AG04450 (cell line): ENCODE results near the gene NCOR2. TPM values are rescaled to one million over a fixed set of nuclear protein-coding genes. Genes with fewer than 3 reads are reported as not detected.

ENCODE experiments used
- CTCF ChIA-PET: fragments of 300-600, 350-600 bp; formaldehyde crosslinking; extraction: SDS; loops from one replicate; lab custom pipeline; 2022; ENCODE audit warnings: antibody characterized with exemption, inconsistent platforms; lab: Charles Lee
- POLR2A ChIA-PET: fragments of 350-600 bp; formaldehyde crosslinking; extraction: SDS; loops from one replicate; lab custom pipeline; 2021; ENCODE audit warnings: antibody characterized with exemption, inconsistent platforms; lab: Yijun Ruan, JAX
- DNase-seq: peaks from one replicate; pipeline ENCODE4 v3.0.0-alpha.2; 2011; ENCODE audit warnings: low read depth, low spot score
- H3K27ac ChIP-seq: one replicate; pipeline ENCODE4 v1.5.1; 2012; ENCODE audit warnings: low read depth, low read length, control low read depth
- H3K27me3 ChIP-seq: one replicate; pipeline ENCODE4 v1.6.0; 2012; ENCODE audit warnings: low read length; ENCODE audit not compliant: control insufficient read depth, insufficient read depth
- H3K4me3 ChIP-seq: 2 replicates; pipeline ENCODE4 v1.5.1; 2011; ENCODE audit warnings: mild to moderate bottlenecking, low read depth, low read length, control low read depth
- H3K9me3 ChIP-seq: 2 replicates; pipeline ENCODE4 v1.5.1; 2012; ENCODE audit warnings: low read length; ENCODE audit not compliant: control insufficient read depth, insufficient read depth
- polyA plus RNA-seq: library from polyadenylated mRNA; depleted of rRNA; stranded (reverse); fragments of >200 nt; gene quantifications from 2 replicates; pipeline ENCODE4 v1.2.3, GENCODE V29; 2011
- TF ChIP-seq, protein P1 (sequence below): IDR thresholded peaks from 2 replicates; pipeline ENCODE4 v1.5.1; 2011; ENCODE audit warnings: low read depth, low read length, control low read depth, inconsistent platforms

NCOR2 gene
- polyA plus RNA-seq, 1 experiment, result 3.3 TPM

DNA sequence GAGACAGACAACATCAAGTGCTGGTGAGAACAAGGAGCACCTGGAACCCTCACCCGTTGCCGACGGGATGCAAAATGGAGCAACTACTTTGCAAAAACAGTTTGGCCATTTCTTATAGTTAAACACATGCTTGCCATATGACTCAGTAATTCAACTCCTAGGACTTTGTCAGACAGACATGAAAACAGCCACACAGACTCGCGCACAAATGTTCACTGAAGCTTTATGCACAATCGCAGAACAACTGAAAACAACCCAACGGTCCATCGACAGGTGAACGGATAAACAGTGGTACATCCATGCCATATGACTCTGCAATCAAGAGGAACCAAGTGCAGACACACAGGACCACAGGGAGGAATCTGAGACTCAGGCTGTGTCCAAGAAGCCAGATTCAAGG lies 30.8 kb downstream of the NCOR2 start:
- Histone ChIP-seq H3K27ac (no peak overlapping the region), H3K4me3 (no peak overlapping the region), H3K27me3 (no peaks in the 10 kb centered on the region), H3K9me3 (peaks cover 6% of the 10 kb centered on the region)
- DNase-seq, result no peak
- CTCF ChIA-PET, result no interaction called here
- POLR2A ChIA-PET, result no interaction called here
- TF ChIP-seq, protein P1, sequence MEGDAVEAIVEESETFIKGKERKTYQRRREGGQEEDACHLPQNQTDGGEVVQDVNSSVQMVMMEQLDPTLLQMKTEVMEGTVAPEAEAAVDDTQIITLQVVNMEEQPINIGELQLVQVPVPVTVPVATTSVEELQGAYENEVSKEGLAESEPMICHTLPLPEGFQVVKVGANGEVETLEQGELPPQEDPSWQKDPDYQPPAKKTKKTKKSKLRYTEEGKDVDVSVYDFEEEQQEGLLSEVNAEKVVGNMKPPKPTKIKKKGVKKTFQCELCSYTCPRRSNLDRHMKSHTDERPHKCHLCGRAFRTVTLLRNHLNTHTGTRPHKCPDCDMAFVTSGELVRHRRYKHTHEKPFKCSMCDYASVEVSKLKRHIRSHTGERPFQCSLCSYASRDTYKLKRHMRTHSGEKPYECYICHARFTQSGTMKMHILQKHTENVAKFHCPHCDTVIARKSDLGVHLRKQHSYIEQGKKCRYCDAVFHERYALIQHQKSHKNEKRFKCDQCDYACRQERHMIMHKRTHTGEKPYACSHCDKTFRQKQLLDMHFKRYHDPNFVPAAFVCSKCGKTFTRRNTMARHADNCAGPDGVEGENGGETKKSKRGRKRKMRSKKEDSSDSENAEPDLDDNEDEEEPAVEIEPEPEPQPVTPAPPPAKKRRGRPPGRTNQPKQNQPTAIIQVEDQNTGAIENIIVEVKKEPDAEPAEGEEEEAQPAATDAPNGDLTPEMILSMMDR, result no peak

DNA sequence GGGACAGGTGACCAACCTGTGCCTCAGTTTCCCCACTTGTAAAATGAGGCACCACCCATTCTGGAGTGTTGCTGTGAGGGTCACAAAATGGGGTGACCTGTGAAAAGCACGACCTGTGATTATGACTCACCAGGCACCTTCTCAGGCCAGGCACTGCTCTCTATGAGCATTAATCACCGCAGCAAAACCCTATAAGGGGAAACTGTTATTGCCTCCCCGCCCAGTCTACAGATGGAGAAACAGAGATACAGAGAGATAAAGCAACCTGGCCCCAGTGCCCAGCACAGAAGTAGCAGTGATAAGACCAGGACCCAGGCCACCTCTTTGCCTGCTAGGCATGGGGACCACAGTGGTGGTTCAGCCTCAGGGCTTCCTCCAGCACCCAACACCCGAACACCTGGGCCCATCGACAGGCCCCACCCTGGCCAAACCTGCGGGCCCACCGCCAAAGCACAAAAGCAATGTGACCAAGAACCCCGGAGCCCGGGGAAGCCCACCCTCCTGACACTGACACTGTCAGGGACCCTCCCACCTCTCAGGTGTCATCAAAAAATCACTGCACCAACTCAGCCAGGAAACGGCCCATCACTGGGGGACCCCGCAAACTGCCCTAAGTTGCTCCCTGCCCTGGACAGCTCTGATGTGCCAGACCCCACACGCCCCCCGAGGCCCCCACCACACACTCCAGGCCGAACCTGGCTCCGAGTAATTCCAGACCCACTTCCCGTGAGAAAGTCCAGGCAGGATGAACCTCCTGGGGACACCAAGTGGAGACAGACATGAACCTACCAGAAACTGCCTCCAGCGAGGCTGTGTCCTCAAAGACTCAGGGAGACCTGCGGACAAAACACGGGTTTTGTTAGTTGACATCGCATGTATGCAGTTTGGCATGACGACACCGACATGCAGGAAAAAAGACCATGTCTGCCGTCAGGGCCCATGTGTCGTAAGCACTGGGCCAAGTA lies 32.4 kb downstream of the NCOR2 start:
- Histone ChIP-seq H3K9me3 (peaks cover 6% of the 10 kb centered on the region), H3K4me3 (no peak overlapping the region), H3K27ac (no peak overlapping the region), H3K27me3 (no peaks in the 10 kb centered on the region)
- TF ChIP-seq, protein P1, result no peak
- no peak for DNase-seq
- POLR2A ChIA-PET, result no interaction called here
- CTCF ChIA-PET, result no interaction called here

DNA sequence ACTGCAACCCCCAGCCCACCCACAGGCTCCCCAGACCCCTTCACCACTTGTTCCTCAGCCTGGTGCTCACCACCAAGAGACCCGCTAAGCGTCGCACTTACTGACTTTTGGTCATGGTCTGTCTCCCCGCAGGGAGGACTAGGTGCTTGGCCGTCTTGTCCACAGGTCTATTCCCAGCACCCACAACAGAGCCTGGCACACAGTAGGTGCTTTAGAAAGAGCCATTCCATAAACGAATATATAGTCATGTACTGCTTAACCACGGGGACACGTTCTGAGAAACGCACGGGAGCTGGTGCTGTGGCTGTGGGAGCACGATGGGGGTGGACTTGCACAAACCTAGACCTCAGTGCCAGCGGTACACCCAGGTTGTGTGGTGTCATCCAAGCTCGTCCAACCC lies 34.0 kb downstream of the NCOR2 start:
- TF ChIP-seq, protein P1, result no peak
- Histone ChIP-seq H3K4me3 (no peak overlapping the region), H3K27me3 (no peaks in the 10 kb centered on the region), H3K9me3 (peaks cover 6% of the 10 kb centered on the region), H3K27ac (no peak overlapping the region)
- POLR2A ChIA-PET, result no interaction called here
- DNase-seq, result no peak
- CTCF ChIA-PET, result no interaction called here

DNA sequence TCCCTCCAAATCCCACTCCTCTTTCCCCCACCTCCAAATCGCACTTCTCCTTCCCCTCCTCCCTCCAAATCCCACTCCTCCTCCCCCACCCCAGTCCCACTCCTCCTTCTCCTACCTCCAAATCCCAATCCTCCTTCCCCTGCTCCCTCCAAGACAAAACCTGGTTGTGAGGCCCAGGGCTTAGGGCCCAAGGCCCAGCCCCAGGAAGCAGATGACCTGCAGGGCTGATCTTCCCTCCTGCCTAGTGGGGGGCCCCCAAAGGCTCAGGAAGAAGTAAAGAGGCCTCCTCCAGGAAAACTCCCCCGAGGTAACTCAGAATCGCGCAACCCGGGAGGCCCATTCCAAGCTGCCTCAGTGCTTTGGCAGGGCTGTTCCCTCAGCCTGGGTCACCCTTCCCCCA lies 34.4 kb downstream of the NCOR2 start:
- H3K27ac ChIP-seq, result no peak overlapping the region
- H3K4me3 ChIP-seq, result no peak overlapping the region
- ChIA-PET CTCF (no interaction called here), POLR2A (no interaction called here)
- no peaks in the 10 kb centered on the region for H3K27me3 ChIP-seq
- TF ChIP-seq, protein P1, result no peak
- peaks cover 6% of the 10 kb centered on the region for H3K9me3 ChIP-seq
- DNase-seq, result no peak

DNA sequence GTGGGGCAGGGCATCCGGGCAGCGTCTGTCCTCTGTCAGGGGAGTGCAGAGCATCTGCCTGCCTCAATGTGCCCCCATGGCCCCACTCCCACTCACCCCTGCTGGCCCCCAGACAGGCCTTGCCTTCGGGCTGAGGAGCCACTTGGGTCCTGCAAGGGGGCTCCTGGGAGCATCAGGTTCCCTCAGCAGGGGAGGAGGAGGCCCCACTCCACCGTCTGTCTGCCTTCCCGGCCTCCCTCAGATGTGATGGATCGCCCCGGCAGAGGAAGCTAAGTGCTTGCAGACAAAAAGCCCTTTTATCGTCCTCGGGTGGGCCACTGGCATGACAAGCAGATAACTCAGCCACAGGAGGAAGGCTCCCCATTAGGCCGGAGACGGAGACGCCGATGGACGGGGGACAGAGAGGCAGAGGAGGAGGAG lies 35.1 kb downstream of the NCOR2 start:
- Histone ChIP-seq H3K9me3 (peaks cover 6% of the 10 kb centered on the region), H3K4me3 (no peak overlapping the region), H3K27me3 (no peaks in the 10 kb centered on the region), H3K27ac (no peak overlapping the region)
- POLR2A ChIA-PET, result no interaction called here
- CTCF ChIA-PET, result no interaction called here
- DNase-seq, result no peak
- TF ChIP-seq, protein P1, result no peak
